ENCODE data around the gene DZIP1.

DZIP1 gene

DNA sequence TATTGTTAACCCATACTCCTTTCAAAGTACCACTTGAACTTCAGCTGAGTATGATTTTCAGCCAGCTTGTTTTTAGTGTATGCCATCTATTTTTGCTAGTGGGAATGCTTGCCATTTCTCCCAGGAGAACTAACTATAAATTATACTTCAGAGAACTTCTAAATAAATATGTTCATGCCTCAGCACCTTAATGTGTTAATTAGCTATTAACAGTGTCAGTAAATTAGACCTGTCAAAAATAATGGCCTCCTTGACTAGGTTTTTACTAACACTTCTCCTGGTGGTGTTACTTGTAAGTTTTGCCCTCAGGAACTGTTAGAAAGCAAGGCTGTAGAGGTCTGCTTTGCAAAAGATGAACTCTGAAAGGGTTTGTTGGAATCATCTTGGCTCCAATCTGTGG is 87.5 kb downstream of the DZIP1 start:
- no peaks in the 10 kb centered on the region for H3K27me3 ChIP-seq (ENCODE audit: low read length)
- H3K4me2 ChIP-seq (ENCODE audit: low read depth, low read length, poor library complexity, severe bottlenecking): no peak overlapping the region
- no peak overlapping the region for H3K9ac ChIP-seq (ENCODE audit: low read length)
- H3K9me3 ChIP-seq (ENCODE audit: insufficient read depth, low read length): no peaks in the 10 kb centered on the region
- TF ChIP-seq EZH2phosphoT487 (conservative IDR thresholded peaks at IDR 0.05; ENCODE audit: low read length) (no peak), CTCF (IDR thresholded peaks at IDR 0.05; ENCODE audit: insufficient read depth, low read length, poor library complexity, severe bottlenecking) (no peak)
- no peaks in the 10 kb centered on the region for H3K9me2 ChIP-seq (replicated peaks; ENCODE audit: insufficient read depth, low read length)
- H2AFZ ChIP-seq (ENCODE audit: low read depth, low read length, severe bottlenecking): no peak overlapping the region
- no peaks in the 10 kb centered on the region for H4K20me1 ChIP-seq (ENCODE audit: low read depth, low read length)
- no peaks in the 10 kb centered on the region for H3K79me2 ChIP-seq (ENCODE audit: insufficient read depth, low read length)
- no peak overlapping the region for H3K4me3 ChIP-seq (ENCODE audit: insufficient read depth, low read length, poor library complexity, severe bottlenecking)
- H3K36me3 ChIP-seq (ENCODE audit: low read length): no peaks in the 10 kb centered on the region
- H3F3A ChIP-seq (ENCODE audit: insufficient read depth): no peaks in the 10 kb centered on the region
- no peak overlapping the region for H3K27ac ChIP-seq (ENCODE audit: low read depth, low read length)

GRCh38 chr13:95553581-95554385 is 90.7 kb downstream of the DZIP1 start:
- Histone ChIP-seq H3K27ac (ENCODE audit: low read depth, low read length) (no peak overlapping the region), H3K36me3 (ENCODE audit: low read length) (no peaks in the 10 kb centered on the region), H3K27me3 (ENCODE audit: low read length) (no peaks in the 10 kb centered on the region), H3K9me2 (replicated peaks; ENCODE audit: insufficient read depth, low read length) (no peaks in the 10 kb centered on the region), H3K4me3 (ENCODE audit: insufficient read depth, low read length, poor library complexity, severe bottlenecking) (no peak overlapping the region), H3K4me2 (ENCODE audit: low read depth, low read length, poor library complexity, severe bottlenecking) (no peak overlapping the region), H3K9ac (ENCODE audit: low read length) (no peak overlapping the region), H3K79me2 (ENCODE audit: insufficient read depth, low read length) (no peaks in the 10 kb centered on the region), H4K20me1 (ENCODE audit: low read depth, low read length) (no peaks in the 10 kb centered on the region), H3F3A (ENCODE audit: insufficient read depth) (no peaks in the 10 kb centered on the region), H2AFZ (ENCODE audit: low read depth, low read length, severe bottlenecking) (no peak overlapping the region), H3K9me3 (ENCODE audit: insufficient read depth, low read length) (no peaks in the 10 kb centered on the region)
- TF ChIP-seq CTCF (IDR thresholded peaks at IDR 0.05; ENCODE audit: insufficient read depth, low read length, poor library complexity, severe bottlenecking): no peak
- no peak for TF ChIP-seq EZH2phosphoT487 (conservative IDR thresholded peaks at IDR 0.05; ENCODE audit: low read length)

DNA sequence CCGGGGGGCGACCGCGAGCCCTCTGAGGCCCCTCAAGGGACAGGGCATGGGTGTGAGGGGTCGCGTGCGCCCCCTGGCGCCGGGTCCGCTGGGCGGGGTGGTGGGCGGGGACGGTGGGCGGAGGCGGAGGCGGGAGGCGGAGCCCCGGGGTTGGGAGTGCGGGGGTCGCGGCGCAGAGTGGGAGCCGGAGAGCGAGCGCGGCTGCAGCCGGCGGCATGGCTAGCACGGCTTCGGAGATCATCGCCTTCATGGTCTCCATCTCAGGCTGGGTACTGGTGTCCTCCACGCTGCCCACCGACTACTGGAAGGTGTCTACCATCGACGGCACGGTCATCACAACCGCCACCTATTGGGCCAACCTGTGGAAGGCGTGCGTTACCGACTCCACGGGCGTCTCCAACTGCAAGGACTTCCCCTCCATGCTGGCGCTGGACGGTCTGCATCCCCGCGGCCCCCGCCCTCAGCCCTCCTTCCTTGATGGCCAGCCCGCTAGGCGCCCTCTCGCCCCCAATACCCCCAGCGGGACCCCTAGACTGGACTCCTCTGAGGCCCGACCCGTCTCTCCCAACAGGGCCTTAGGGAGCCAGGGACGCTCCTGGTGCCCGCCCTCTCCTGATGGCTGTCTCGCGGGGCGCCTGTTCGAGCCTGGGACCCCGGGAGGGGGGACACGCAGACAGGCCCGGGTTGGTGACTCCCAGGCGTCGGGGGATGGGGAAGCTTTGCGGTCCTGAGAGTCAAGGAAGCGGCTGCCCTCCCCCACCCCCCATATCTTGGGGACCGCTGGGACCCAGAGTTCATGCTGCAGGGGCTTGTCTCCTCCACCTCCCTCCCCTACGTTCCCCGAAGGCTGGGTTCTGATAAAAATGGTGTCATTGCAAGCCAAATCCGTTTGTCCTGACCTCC is 91.7 kb downstream of the DZIP1 start, which contains the start of gene CLDN10:
TSS of gene CLDN10 (plus strand) at position 182 of the 903 bp plus-strand sequence. CDS start at position 216, 34 bp downstream.
- Histone ChIP-seq H3K4me3 (ENCODE audit: insufficient read depth, low read length, poor library complexity, severe bottlenecking) (no peak within 1 kb of the TSS), H3K9me3 (ENCODE audit: insufficient read depth, low read length) (no peaks in the 10 kb centered on the region), H3K27me3 (ENCODE audit: low read length) (no peaks in the 10 kb centered on the region), H3F3A (ENCODE audit: insufficient read depth) (no peaks in the 10 kb centered on the region), H3K79me2 (ENCODE audit: insufficient read depth, low read length) (no peaks in the 10 kb centered on the region), H3K27ac (ENCODE audit: low read depth, low read length) (no peak within 1 kb of the TSS), H2AFZ (ENCODE audit: low read depth, low read length, severe bottlenecking) (no peak within 1 kb of the TSS), H3K9me2 (replicated peaks; ENCODE audit: insufficient read depth, low read length) (no peaks in the 10 kb centered on the region), H3K4me2 (ENCODE audit: low read depth, low read length, poor library complexity, severe bottlenecking) (no peak within 1 kb of the TSS), H3K36me3 (ENCODE audit: low read length) (no peaks in the 10 kb centered on the region), H4K20me1 (ENCODE audit: low read depth, low read length) (no peaks in the 10 kb centered on the region), H3K9ac (ENCODE audit: low read length) (no peak within 1 kb of the TSS)
- TF ChIP-seq EZH2phosphoT487 (conservative IDR thresholded peaks at IDR 0.05; ENCODE audit: low read length) (no peak), CTCF (IDR thresholded peaks at IDR 0.05; ENCODE audit: insufficient read depth, low read length, poor library complexity, severe bottlenecking) (no peak)

Measured in SU-DHL-6 (cell line).